BJ (cell line): Measurements from ENCODE around the gene COLEC12. TPM values are rescaled to one million over a fixed set of nuclear protein-coding genes. Genes with fewer than 3 reads are reported as not detected.

Experiments used
- CTCF ChIA-PET: fragments of 350-600 bp; formaldehyde crosslinking; extraction: SDS; loops from one replicate; lab custom pipeline; 2021; ENCODE audit warnings: antibody characterized with exemption, inconsistent platforms; lab: Yijun Ruan, JAX
- POLR2A ChIA-PET: fragments of 300-600 bp; sonication (Branson Sonifier 250); formaldehyde crosslinking; extraction: SDS; loops from one replicate; lab custom pipeline; 2021; ENCODE audit warnings: antibody characterized with exemption; lab: Charles Lee
- DNase-seq: peaks from one replicate; pipeline ENCODE4 v3.0.0-alpha.2; 2011; ENCODE audit warnings: low read depth
- H3K27me3 ChIP-seq: 2 replicates; pipeline ENCODE4 v1.6.0; 2011; ENCODE audit warnings: low read length; ENCODE audit not compliant: control insufficient read depth, insufficient read depth
- H3K36me3 ChIP-seq: 2 replicates; pipeline ENCODE4 v1.5.1; 2011; ENCODE audit warnings: low read length; ENCODE audit not compliant: control insufficient read depth, insufficient read depth
- H3K4me3 ChIP-seq: 2 replicates; pipeline ENCODE4 v1.5.1; 2011; ENCODE audit warnings: low read depth, mild to moderate bottlenecking, control low read depth, low read length
- CTCF ChIP-seq: IDR thresholded peaks from 2 replicates; pipeline ENCODE4 v1.5.1; 2011; ENCODE audit warnings: low read depth, mild to moderate bottlenecking, control low read depth, inconsistent platforms, low read length, moderate library complexity; ENCODE audit not compliant: insufficient read depth
- polyA plus RNA-seq: library from polyadenylated mRNA; depleted of rRNA; stranded (reverse); fragments of >200 nt; gene quantifications from 2 replicates; pipeline ENCODE4 v1.2.3, GENCODE V29; 2011

Gene COLEC12
- polyA plus RNA-seq, 1 experiment: 41.1 TPM

- DNase-seq: no peak
- CTCF ChIA-PET: interaction anchor here (0.6 to 1.2 kb wide), 2 partner anchors 14 to 306 kb away, joined by 3 read pairs; no protein-coding TSS in a partner anchor
Observed at GRCh38 chr18:318791-319291, 181.7 kb downstream of the COLEC12 start.

GRCh38 chr18:317618-318017 is 182.9 kb downstream of the COLEC12 start:
- ChIA-PET POLR2A (no interaction called here), CTCF (no interaction called here)
- Histone ChIP-seq H3K4me3 (no peak overlapping the region), H3K27me3 (peaks cover 11% of the 10 kb centered on the region), H3K36me3 (peaks cover 5% of the 10 kb centered on the region)
- no peak for TF ChIP-seq CTCF
- DNase-seq: no peak

More at GRCh38 chr18:318791-319291, 181.7 kb downstream of the COLEC12 start:
- TF ChIP-seq CTCF: no peak
- POLR2A ChIA-PET: no interaction called here
- H3K4me3 ChIP-seq: no peak overlapping the region
- H3K36me3 ChIP-seq: peaks cover 5% of the 10 kb centered on the region
- H3K27me3 ChIP-seq: peaks cover 8% of the 10 kb centered on the region

- CTCF ChIA-PET: interaction anchor here (0.9 kb wide), 1 partner anchor 299 kb away, joined by 3 read pairs; no protein-coding TSS in a partner anchor
- POLR2A ChIA-PET: no interaction called here
- TF ChIP-seq CTCF: no peak
- Histone ChIP-seq H3K27me3 (peaks cover 11% of the 10 kb centered on the region), H3K4me3 (no peak overlapping the region), H3K36me3 (peaks cover 3% of the 10 kb centered on the region)
- DNase-seq: no peak
Observed at GRCh38 chr18:316393-316792, 184.1 kb downstream of the COLEC12 start.

GRCh38 chr18:313931-314330 is 186.6 kb downstream of the COLEC12 start:
- ChIA-PET POLR2A (no interaction called here), CTCF (interaction anchor here (0.8 kb wide), 1 partner anchor 20 kb away, joined by 3 read pairs; no protein-coding TSS in a partner anchor)

GRCh38 chr18:312415-312814 is 188.1 kb downstream of the COLEC12 start:
- Histone ChIP-seq H3K36me3 (no peaks in the 10 kb centered on the region), H3K27me3 (peaks cover 18% of the 10 kb centered on the region), H3K4me3 (no peak overlapping the region)
- CTCF ChIA-PET: no interaction called here
- no peak for TF ChIP-seq CTCF
- DNase-seq: no peak
- POLR2A ChIA-PET: no interaction called here

More at GRCh38 chr18:313931-314330, 186.6 kb downstream of the COLEC12 start:
- H3K4me3 ChIP-seq: no peak overlapping the region
- peaks cover 2% of the 10 kb centered on the region for H3K36me3 ChIP-seq
- peaks cover 13% of the 10 kb centered on the region for H3K27me3 ChIP-seq
- no peak for DNase-seq
- no peak for TF ChIP-seq CTCF
